Smooth muscle cell of the brain vasculature (primary cell): ENCODE data around the gene PDSS1.
"Not testable (repeated sequence)": the region's sequence is repeated elsewhere in the genome, so short reads cannot be mapped to it uniquely, and the experiment has no call there.

ENCODE experiments used
- DNase-seq: peaks from one replicate; pipeline ENCODE4 v3.0.0-alpha.2; 2012; ENCODE audit warnings: low read depth, low spot score

PDSS1 gene

DNA sequence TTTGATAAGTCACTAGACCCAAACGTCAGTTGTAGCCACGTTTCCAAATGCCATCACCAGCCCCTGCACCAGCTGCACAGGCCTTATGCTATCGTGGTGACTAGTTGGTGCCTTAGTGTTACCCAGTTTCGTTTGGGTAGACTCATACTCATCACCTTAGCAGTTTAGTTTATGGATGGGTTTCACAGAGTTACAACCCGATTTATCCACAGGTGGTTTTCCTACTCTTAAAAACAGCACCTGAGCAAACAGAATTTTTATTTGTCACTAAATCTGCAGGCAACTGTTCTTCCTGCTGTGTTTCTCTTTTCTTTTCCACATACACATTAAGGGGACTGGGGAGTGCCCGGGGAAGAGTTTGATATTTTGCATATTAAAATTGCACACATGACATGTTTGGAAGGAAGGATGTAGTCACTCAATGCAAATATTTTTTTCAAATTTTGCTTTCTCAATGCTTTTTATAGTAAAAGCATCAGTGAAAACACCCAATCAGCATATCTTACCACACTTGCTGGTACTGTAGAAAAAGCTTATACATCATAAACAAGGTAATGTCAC, 41.6 kb downstream of the PDSS1 start:
- DNase-seq: no peak

DNA sequence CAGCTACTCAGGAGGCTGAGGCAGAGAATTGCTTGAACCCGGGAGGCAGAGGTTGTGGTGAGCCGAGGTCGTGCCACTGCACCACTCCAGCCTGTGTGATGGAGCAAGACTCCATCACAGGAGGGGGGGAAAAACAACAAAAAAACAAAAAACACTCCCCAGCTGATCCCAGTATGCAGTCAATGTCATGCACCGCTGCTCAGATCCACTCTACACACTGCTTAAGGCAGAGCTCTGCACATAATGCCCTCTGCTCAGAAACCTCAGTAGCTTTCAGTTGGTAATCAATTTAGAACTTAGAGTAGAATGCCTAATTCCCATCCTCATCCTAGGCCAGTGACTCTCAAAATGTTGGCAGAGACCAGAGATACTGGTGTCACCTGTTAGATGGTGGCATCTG, 43.9 kb downstream of the PDSS1 start:
- no peak for DNase-seq

DNA sequence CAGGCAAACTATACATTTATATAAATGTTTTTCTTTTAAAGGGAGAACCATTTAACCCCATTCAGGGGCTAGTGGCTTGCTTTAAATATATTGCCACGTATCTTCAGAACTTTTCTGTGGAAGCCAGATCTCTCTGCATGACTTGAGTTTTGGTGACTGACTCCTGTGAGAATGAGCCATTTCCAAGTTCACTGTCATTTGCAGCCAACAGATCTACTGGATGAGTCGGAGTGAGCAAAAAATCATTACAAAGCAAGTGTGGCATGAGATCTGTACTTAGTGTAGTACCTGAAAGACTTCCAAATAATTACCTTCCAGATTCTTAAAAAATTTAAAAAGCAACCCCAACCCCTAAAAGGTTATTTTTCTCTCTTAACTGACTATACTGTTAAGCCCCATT, 45.6 kb downstream of the PDSS1 start:
- no peak for DNase-seq

DNA sequence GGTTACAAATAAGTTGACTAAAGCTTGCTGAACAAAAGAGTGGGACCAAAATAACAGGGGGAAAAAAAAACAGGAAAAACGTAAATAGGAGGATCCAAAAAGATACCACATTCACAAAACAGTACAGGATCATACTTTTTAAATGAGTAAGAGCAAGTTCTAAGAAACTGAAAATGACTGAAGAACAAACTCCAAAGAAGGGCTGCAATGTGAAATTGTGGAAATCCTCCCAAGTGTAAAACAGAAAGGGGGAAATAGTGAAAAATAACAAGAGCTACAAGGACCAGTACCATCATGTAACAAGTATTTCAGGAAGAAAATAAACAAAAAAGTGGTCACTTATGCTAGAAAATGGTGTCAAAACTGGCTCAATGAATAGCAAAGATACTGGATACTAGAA, 46.3 kb downstream of the PDSS1 start:
- no peak for DNase-seq

DNA sequence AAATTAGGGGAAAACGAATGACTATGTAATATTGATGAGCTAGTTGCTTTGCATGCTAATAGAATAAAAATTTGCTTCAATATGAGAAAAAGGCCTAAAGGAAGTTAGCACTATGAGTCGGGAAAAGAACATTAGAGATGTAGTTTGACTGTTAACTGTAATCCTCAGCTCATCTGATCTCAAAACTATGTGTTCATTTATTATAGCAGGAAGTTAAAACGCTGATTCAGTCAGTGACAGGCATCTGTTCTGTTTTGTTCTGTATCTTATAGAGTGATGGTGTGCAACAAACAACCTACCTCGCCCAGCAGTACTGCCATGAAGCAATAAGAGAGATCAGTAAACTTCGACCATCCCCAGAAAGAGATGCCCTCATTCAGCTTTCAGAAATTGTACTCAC, 48.6 kb downstream of the PDSS1 start:
- DNase-seq: no peak

DNA sequence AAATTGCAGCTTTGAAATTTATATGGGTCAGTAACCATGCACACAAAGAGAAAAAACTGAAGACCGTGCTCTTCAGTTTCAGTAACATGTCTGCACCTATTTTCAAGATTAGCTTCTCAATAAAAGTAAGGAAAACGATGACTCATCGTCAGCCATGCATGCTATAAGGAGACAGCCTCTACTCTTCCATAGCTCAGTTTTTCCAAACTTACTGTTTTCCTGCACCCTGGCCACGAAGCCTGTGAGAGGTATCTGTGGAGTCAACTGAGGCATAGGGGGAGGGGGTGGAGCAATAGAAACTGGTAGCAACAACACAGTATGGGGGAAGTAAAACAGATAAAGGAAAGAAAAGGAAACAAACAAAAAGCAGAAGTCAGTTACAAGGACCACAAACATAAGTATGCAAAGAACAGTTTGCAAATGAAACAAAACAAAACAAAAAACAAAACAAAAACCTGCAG, 58.0 kb downstream of the PDSS1 start:
- peak; percentile 17 for DNase-seq

DNA sequence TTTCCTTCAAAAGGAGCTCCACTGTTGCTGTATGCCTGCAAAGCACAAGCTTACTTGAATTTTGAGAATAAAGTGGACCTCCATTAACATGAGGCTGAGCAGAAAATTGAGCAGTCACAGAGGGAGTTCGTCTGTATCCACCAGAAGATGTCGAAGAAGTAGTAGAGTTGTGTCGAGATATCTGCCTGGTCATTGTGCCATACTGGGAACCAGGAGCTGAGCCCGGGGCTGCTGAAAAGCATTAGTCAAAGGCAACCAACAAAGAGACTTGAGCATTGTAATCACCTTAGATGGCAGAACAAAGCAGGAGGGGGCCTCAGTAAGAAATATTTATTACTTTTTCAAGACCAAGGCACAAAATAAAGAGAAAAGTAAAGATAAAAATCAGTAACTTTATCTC, 61.5 kb downstream of the PDSS1 start:
- DNase-seq: no peak

DNA sequence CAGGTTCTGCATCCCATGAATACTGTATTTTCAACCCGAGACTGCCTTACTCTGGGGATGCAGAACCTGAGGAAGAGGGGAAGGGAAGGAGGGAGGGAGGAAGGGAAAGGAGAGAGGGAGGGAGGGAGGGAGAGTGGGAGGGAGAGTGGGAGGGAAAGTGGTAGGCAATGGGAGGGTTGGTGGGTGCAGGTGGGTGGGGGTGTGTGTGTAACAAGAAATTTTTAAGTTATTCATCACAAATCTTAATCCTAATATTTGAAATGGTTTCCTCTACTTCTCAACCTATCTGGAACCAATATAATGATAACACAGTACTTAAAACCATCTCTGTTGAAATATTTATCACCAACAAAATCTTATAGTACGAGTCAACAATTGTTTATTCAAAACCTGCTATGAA, 68.0 kb downstream of the PDSS1 start:
- DNase-seq: no peak

DNA sequence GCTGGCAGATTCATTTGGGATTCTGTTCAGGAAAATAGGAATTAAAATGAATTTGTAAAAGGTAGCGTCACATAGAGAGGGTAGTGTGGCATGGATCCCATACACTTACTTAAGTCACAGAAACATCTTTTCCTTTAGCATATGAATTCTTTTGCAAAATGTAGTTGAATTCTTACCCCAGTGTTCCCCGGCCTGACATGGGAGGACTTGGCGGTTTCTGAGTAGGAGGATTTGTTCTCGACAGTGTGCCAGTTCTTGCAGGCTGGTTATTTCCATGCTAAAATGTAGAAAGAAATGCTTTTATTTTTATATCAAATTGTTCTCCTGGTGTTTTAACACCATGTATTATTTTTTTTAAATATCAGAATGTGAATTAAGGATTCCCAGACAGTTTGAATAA, 72.6 kb downstream of the PDSS1 start:
- DNase-seq: no peak

DNA sequence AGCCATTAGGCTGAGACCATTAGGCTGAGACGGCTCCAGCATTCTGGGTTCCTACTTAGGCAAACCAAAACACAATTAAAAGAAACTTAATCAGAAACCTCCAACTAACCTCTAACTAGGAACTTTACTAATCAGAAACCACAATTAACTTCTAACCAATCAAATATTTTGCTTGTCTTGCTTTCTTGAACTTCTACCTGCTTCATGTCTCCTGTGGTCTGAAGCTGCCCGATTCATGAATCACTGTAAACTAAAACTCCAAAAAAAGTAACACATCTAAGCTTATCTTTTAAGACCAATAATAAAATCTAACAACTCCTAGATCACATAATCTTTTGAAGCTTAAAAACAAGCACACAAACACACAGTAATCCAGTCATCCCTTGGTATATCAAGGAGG, 76.1 kb downstream of the PDSS1 start:
- DNase-seq: no peak

DNA sequence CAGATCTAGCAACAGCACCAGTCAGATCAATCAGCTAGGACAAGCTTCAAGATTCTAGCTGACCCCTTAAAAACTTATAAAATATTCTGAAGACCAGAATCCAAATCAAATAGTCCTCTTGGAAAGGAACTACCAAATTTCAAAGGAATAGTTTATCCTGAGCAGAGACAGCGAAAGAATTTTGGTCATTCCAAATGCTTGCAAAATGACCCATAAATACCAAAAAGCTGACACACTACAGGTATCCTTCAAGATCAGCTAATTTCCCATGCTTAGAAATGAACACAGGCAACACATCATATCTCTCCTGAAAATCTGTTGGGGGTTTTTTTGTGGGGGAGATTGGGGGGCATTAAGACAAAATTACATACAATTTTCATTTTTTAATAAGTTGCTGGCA, 78.8 kb downstream of the PDSS1 start:
- no peak for DNase-seq

DNA sequence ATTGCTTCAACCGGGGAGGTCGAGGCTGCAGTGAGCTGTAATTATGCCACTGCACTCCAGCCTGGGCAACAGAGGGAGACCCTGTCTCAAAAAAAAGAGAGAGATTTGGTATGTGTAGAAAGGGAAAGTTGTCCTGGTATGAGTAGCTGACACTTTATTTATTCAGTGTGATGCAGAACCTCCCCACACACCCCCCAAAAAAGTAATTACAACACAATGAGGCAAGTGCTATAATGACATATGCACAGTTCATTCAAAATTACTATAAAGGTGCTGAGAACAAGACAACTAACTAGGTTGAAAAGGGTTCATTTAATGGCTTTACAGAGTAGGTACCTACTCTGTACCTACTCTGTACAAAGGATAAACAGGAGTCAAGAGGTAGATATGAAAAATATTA, 80.2 kb downstream of the PDSS1 start:
- DNase-seq: no peak

DNA sequence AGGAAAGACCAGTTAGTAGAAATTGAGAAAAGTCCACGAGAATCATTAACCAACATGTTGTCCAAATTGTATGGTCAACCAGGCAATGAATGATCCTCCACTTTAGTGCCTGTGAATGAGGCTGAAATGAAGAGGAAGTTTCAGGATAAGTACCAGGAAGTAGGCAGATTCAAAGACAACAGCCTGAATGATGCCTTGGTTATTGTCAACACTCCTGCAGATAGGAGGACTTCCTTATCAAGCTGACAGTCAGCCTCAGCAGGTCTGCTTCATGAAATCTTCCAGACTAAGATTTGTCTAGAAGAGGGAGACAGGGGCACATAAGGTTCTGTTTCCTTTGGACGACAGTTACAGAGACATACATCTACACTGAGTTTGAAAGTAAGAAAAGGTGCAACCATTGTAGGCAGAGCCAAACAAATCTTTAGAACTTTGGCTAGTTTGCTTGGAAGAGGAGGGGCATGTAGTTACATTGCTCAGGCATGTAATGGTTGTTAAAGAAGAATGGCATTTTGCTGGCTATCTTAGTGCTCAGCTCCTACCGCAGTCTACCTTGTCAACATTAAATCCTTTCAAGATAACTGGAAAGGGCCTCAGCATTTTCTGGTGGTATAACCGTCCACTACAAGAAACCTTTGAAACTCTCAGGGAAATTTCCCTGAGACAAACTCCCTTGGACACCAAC, 81.8 kb downstream of the PDSS1 start:
- DNase-seq: no peak

DNA sequence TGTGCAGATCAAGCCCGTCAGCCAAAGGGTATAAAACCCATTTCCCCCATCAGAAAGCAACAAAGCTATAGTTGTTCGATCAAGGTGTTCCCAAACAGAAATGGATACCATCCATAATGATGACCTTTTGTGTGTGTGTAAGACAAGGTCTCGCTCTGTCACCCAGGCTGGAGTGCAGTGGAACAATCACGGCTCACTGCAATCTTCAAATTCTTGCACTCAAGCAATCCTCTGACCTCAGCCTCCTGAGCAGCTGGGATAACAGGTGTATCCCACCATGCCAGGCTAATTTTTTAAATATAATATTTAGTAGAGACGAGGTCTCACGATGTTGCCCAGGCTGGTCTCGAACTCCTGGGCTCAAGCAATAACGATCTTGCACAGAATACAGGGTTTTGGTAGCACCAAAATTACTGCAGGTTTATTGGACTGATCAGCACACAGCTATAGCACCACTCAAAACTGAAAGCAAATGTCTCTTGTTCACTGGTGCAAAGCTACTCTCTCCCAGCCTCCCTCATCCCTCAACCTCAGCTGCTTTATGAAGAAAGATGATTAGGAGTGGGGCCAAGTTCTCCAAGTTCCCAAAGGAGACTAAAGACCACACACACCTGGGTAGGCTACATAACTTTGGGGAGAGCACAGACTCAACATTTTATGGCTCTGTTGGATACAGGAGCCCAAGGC, 82.7 kb downstream of the PDSS1 start:
- DNase-seq: no peak

DNA sequence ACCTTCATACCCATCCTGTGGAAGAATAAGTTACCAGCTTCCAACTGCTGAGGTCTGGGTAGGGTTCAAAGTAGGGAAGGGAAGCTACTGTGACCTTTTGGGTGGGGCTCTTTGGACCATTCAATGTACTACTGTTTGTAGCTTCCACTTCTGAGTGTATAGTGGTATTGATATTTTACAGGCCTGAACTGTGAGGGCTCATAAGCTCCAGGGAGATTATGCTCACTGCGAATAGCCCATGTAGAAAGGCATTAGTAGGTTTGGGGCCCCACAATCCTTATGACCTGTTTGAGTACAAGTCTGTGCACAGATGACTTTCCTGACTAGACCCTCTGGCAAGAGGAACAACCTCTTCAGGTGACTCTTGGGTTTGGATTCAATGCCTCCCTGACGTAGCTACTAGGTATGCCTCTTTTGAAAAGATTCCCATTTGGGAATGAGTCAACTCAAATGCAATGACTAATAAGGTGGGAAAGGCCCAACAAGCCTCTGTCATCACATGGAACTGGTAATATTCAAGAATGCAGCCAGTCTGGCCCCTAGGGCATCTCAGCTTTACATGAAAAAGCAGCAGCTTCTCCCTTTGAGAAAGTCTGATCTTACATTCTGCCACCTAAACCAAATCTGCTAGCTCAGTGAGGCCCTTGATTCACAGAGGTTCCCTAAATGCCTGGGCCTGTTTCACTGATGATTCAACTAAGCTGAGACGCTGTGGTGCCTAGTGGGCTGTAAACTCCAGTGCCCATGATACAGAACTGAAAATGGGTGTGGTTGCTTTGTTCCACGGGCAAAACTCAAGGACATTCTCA, 83.5 kb downstream of the PDSS1 start:
- DNase-seq: no peak

DNA sequence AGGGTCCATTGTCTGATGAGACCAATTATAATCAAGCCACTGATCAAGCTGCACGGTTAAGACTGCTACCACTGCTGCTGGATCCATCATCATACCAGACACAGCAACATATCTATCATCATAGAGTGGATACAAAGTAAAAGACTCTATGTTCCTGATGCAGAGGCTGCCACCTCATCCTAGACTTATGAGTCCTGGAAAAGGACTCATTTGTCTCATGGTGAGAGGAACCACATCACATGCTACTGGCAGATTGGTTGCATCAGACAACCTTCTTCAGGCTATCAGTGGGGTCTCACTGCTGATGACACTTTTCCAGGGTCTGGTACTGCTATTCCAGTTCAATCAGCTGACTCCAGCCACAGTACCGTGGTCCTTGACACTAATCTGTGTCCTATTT, 84.3 kb downstream of the PDSS1 start:
- no peak for DNase-seq

DNA sequence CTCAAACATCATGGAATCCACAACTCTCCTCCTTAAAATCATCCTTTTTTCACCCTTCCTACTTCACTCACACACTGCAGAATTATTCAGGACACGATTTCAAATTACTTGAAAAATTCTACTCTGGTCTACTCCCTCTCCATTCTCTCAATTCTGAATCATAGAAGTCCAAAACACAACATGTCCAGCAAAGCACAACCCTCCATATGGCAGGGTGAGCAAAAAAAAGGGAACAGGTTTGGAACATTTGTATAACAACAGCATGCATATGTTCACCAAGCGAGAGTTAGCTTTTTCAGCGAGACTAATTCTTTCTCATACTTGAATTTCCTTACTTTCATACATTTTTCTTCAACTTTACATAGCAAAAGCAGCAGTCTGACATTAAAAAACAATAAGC, 89.9 kb downstream of the PDSS1 start:
- DNase-seq: no peak

DNA sequence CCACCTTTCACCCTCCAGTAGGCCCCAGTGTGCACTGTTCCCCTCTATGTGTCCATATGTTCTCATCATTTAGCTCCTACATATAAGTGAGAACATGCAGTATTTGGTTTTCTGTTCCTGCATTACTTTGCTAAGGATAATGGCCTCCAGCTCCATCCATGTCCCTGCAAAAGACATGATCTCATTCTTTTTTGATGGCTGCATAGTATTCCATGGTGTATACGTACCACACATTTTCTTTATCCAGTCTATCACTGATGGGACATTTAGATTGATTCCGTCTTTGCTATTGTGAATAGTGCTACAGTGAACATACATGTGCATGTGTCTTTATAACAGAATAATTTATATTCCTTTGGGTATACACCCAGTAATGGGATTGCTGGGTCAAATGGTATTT, 92.3 kb downstream of the PDSS1 start:
- DNase-seq: not testable (repeated sequence)

DNA sequence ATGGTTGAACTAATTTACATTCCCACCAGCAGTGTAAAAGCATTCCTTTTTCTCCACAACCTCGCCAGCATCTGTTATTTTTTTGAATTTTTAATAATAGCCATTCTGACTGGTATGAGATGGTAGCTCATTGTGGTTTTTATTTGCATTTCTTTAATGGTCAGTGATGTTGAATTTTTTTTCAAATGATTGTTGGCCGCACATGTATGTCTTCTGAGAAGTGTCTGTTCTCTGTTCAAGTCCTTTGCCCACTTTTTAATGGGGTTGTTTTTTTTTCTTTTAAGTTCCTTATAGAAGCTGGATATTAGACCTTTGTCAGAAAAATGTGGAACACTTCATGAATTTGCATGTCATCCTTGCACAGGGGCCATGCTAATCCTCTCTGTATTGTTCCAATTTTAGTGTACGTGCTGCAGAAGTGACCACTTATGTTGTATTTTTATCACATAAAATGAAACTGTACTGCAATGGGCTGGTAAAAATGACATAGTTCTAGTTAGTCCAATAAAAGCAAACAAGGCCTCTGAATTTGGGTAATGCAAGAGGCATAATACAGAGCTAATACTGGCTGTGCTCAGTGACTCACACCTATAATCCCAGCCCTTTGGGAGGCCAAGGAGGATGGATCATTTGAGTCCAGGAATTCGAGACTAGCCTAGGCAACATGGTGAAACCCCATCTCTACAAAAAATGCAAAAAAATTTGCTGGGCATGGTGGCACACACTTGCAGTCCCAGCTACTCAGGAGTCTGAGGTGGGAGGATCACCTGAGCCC, 92.9 kb downstream of the PDSS1 start:
- DNase-seq: no peak

DNA sequence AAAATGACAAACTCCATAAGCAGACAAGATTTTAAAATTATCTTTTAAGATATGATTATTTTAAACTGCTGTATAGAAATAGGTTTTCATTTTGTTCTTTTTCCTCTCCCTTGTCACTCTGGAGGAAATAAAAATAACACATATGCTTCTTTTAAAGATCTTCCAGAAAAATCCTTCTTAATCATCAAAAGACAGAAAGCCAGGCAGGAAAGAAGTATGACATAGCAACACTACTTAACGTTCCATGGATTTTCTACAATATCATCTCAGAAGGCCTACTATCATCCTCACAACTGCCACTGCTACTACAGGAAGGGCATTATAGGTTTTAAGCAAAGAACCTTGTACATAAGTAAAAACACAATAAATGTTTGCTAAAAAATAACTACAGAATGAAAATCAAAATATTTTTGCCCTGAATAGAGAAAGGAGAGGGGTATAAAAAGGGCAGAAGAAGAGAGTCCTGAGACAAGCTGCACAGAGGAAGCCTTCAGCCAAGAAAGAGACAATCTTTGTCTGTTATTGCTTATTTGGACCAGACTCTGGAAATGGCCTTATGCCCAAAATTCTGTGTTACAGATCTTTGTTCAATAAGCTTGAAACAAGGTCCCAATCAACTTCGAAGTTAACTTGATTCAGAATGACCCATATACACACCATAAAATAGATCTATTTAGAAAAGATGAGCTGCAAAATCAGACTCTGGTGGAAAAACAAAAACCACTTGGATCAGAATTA, 95.4 kb downstream of the PDSS1 start:
- no peak for DNase-seq
